Activated gamma-delta T cell (primary cell): Measurements from ENCODE around the gene ZEB2.

Experiments
- DNase-seq: peaks from one replicate; lab custom pipeline; 2025; lab: John Stamatoyannopoulos, UW

Gene ZEB2

GRCh38 chr2:144452169-144452988 lies 67.5 kb downstream of the ZEB2 start:
- DNase-seq: no peak

DNA sequence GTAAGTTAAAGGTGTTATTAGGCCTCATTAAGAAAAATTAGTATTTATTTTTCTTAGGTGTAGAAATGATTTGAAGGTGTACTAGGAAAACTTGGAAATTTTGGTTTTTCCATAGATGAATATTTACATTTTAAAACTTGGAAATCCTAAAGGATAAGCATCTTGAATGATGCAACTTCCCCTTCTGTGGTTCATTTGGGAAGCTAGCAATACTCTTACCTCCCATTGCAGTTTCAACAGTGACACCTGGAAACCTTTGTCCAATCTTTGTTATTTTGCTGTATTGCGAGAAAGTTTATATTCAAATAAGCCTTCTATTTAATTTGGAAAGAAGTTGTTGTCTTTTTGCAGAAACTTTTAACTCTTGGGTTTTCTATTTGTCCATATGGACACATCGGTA lies 68.5 kb downstream of the ZEB2 start:
- DNase-seq: no peak

- no peak for DNase-seq
These were observed 70.9 kb downstream of the ZEB2 start for GRCh38 chr2:144449028-144449406.

DNA sequence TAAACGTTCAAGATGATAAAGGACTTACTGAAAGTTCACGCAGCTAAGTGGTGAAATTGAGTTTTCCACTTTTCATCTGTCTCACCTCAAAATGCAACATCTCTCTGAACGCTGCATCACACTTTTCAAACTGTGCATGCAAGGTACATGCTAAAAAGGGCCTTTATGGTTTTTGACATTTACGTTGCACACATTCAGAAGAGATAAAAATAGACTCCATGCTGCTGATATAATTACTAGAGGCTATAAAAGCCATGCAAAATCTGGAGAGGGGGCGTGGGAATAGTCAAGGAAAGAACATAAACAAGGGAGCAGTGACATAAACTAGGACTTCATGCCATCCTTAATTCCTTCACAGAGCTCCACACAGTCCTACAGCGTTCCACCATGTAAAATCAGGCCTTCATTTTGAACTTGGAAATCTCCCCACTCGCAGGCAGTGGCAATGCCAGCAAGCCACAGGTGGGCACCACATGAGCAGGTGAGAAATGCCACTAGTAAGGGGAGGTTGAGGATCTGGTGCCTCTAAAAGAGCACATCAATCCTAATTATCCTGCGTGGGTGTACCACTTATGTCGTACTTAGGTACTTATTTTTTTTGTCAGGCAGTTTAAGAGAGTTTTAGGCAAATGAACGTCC lies 71.4 kb downstream of the ZEB2 start:
- no peak for DNase-seq

GRCh38 chr2:144447535-144447934 lies 72.4 kb downstream of the ZEB2 start:
- DNase-seq: no peak

DNA sequence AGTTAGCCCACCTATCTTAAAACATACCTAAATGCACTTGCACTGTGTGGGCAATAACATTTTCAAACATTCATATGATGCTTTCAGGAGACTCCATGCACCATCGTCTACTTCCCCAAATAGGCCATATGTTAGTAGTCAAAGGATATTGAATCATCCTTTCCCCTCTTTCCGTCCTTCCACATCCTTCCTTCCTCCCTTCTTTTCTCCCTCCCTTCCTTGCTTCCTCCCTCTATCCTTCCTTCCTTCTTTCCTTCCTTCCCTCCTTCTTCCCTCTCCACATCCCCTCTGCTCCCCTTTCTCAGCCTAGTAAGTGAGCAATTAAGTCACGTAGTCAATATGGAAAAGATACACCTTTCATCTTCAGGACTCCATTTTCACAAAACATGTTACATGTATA lies 73.8 kb downstream of the ZEB2 start:
- DNase-seq: no peak

DNA sequence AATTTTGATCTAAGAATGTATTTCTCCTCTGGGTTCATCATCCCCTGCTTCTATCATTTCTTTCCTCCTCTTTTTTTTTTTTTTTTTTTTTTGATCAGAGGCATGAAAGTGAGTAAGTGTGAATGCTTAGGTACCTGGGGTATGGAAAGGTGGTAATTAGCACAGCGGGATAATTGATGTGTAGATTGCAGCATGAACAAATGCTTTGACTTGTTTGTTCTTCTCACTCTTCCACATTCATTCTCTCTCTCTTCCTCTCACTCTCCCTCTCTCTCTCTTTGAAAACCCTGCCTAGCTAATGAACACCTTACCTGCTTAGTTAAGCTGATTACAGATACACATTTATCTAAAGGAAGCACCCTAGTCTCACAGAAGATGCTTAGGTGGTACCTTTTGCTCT lies 74.7 kb downstream of the ZEB2 start:
- no peak for DNase-seq

DNA sequence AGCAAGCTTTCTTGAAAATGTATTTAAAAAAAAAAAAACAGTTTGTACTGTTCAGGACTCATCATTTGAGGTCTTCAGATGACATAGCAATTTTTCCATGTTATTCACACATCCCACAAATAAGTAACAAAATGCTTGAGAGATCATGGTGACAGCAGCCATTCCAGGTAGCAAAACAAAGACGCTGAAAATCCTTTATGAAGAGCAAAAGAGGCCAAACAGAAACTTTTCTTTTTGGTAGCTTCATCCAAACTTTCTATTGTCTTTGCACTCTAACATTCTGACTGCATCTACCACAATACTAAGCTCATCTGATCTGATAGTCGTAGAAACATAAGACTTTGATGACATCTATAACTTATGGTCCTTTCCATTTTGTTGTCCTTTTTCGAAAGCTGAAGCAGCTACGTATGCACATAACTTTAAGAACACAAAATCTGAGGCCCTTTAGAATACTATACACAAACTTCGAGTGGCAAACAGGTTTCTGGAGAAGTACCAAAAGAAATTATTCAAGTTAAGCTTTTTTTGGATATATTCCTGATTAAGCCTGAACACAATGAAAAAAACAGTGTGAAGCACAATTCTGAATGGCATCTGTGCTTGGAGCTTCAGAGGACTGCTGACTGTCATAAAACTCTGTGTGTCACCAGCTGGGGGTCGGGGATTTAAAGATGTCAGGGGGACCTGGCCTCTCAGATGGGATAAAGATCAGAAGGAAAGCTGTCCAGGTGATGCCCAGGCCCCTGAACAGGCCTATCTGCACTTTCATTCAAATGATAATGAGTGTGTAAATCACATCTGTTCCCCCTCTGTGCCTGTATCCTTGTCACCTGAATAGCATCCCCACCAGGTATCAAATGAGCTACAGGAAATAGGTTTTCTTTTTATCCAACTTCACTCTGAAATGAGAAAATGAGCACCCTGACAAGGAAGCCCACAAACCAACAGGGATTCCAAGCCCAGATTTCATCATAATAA lies 75.8 kb downstream of the ZEB2 start:
- DNase-seq: no peak

DNA sequence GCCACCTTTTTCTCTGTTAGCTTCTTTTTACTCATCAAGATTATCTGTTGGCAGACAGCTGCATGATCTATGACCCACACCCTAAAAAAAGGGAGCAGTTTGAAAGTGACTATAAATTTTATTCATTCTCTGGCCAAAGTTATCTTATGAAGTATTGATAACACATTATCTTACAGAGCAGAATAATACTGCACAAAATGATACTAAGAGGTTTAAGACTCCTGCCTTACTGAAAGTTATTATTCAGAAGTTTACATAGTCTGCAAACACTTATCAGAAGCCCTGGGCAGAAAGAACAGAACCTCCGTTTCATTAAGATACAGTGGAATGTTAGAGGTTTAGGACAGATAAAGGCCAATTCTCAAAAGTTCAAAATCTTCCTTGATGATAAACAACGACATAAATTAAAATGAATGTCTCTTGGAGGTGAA lies 78.2 kb downstream of the ZEB2 start:
- no peak for DNase-seq

- DNase-seq: no peak
These were observed 79.9 kb downstream of the ZEB2 start for GRCh38 chr2:144439993-144440392.

DNA sequence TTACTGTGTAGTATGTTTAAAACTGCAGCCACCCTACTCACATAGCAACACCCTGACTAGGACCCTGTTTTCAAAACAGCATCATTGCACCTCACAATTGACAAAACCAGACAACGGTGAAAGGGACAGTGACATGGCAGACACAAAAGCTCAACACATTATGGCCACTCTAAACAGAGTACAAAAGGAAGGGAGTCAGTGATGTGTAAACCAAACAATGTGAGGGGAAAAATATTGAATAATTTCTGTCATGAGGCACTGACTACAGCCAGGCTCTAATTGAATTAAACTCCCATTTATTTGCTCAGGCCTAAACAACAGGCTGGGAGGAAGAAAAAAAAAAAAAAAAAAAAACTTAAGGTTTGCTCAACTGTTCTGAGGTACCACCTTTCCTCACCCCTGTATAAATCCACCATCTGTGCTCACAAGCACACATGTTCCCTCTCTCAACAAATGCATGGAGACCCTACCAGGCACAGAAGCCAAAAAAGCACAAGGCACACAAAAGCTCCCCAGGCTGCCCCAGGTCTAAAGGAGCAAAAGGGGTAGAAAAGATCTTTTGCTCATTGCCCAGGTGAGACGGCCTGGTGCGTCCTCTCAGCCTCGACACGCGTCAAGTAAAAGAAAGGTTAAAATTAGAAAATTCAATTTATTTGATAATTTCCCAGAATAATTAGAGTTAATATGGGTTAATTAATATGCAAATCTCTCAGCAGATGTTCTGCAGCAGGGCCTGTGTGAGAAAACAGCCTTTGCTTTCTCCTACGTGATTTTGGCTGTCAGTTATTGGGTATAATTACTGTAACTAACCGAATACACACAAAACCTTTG lies 80.9 kb downstream of the ZEB2 start:
- DNase-seq: no peak

- no peak for DNase-seq
These were observed 82.3 kb downstream of the ZEB2 start for GRCh38 chr2:144437636-144438035.

GRCh38 chr2:144434425-144435222 lies 85.3 kb downstream of the ZEB2 start:
- DNase-seq: no peak

- no peak for DNase-seq
These were observed 87.0 kb downstream of the ZEB2 start for GRCh38 chr2:144432921-144433320.

DNA sequence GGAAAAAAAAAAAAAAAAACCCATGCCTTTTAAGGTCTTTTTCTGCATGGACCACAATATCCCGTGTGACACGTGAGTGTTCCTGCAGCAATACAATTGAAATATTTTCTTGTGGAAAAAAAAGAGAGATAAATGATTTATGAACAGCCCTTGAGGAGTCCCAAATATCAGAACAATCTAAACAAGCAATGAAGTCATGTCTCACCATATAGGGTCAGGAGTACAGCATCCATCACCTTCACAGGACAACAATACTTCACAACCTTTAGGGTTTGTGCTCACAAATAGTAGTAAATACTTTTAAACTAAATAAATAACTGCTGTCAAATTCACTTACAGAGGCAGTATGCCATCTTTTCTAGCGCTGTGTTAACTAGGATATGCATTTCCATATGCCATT lies 87.9 kb downstream of the ZEB2 start:
- DNase-seq: no peak

- no peak for DNase-seq
These were observed 88.5 kb downstream of the ZEB2 start for GRCh38 chr2:144431392-144431783.

DNA sequence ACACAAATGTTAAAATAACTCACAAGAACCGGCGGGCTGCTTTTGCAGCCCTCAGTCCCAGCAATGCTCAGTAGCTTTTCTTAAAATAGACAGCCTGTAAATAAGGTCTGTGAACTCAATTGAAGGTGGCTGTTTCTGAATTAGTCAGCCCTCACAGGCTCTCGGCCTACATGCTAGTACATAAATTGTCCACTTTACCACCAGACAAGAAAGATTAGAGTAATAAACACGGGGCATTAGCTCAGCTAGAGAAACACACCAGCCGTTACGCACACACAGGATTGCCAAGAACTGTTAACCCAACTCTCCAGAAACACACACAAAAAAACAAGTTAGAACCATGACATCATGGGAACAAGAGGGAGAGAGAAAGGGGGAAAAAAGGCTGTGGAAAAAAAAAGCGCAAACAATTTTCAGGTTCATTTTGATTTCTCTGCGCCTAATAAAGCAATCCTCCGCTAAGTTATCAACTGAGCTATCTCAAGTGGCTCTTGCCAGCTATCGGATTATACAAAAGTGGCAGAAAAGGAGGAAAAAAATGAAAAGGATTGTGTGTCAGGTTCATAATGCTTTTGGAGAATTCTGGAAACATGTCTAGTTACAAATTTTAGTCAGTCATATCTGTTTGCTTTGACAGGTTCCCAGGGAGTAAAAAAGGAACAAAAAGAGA lies 89.1 kb downstream of the ZEB2 start:
- no peak for DNase-seq

DNA sequence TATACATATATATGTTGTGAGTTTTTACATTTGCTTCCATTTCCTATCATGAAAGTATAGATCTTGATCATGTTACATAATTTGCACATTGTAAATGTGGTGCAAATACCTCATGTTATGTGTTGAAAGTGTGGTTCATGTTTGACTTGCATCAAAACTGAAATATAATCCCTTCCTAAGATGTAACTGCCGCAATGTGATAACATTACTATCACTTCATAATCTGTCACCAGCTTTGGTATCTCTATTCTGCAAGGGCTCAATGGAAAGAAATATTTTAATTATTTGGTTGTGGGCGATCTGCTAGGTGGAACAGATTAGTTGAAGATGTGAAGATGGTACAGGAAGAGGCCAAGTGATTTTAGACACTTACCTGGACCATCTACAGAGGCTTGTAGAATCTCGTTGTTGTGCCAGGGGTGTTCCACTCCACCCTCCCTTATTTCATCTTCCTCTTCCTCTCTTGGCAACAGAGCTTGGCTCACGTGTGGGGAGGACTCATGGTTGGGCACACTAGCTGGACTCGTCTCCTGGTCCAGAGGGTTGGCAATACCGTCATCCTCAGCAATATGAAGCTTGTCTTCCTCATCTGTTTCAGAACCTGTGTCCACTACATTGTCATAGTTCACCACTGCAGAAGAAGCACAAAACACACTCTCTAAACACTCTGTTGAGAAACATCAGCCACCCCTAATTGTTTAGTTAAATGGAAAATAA lies 90.4 kb downstream of the ZEB2 start:
- no peak for DNase-seq

DNA sequence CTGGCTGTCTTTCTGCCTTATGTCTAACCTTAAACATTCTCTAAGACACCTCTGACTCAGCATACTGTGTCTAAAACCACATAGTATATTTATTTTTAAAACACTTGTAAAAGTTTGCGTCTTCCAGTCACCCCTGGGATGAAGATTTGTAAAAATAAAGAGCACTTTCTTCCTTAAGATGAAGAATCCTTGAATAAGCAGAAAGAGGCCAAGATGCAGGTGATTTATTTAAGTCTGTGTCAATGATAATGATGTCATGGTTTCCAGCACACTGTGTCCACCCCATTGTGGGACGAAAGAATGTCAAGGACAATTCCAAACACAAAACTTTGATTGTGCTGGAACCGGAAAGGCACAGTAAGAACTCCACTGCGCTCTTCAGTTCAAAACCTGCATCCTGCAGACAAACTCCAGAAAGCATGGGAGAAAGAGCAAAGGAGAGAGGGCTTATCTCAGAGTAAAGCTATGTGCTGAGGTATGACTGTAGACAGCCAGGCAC lies 92.9 kb downstream of the ZEB2 start:
- no peak for DNase-seq
